IMR-90 (cell line): ENCODE data around the gene GTF2H4. TPM values are rescaled to one million over a fixed set of nuclear protein-coding genes. Genes with fewer than 3 reads are reported as not detected.
A peak's percentile ranks its signal among the peaks of the same experiment; 100 is the strongest.

Experiments
- ATAC-seq: fragments of 200-7000 bp; cut with Tn5 transposase; 2 replicates; pipeline ENCODE4 v1.9.1; 2020; ENCODE audit warnings: low read depth, mild to moderate bottlenecking, moderate library complexity
- BruUV-seq: library from RNA; stranded (reverse); fragments of 400-500 nt; replicated peaks from 2 replicates; lab custom pipeline; 2021; lab: Mats Ljungman, UMichigan
- CTCF ChIA-PET: fragments of 300-600 bp; formaldehyde crosslinking; extraction: SDS; loops from one replicate; lab custom pipeline; 2021; ENCODE audit warnings: antibody characterized with exemption; lab: Yijun Ruan, JAX
- POLR2A ChIA-PET: fragments of 300-600 bp; sonication (Branson Sonifier 250); formaldehyde crosslinking; loops from one replicate; lab custom pipeline; 2022; ENCODE audit warnings: antibody characterized with exemption; ENCODE audit not compliant: unreplicated experiment; lab: Charles Lee
- DNase-seq: peaks from one replicate; pipeline ENCODE4 v3.0.0; 2013
- H2AFZ ChIP-seq: replicated peaks from 2 replicates; pipeline ENCODE3; 2013; ENCODE audit warnings: low read length, mild to moderate bottlenecking; ENCODE audit not compliant: poor library complexity
- H2AK5ac ChIP-seq: 2 replicates; pipeline ENCODE4 v1.6.1; 2013; ENCODE audit warnings: low read depth, low read length, inconsistent platforms
- H2AK9ac ChIP-seq: replicated peaks from 2 replicates; pipeline ENCODE3; 2013; ENCODE audit warnings: mild to moderate bottlenecking, low read depth, low read length, moderate library complexity; ENCODE audit not compliant: poor library complexity
- H2BK120ac ChIP-seq: 2 replicates; pipeline ENCODE4 v1.6.1; 2013; ENCODE audit warnings: low read depth, low read length, inconsistent platforms
- H2BK15ac ChIP-seq: 3 replicates; pipeline ENCODE4 v1.6.1; 2013; ENCODE audit warnings: low read depth, low read length, inconsistent platforms
- H2BK20ac ChIP-seq: 2 replicates; pipeline ENCODE4 v1.6.1; 2013; ENCODE audit warnings: low read depth, mild to moderate bottlenecking, inconsistent platforms, low read length, moderate library complexity
- H2BK5ac ChIP-seq: 2 replicates; pipeline ENCODE4 v1.6.1; 2013; ENCODE audit warnings: mild to moderate bottlenecking, low read depth, low read length, inconsistent platforms; ENCODE audit not compliant: poor library complexity, severe bottlenecking
- H3K14ac ChIP-seq: replicated peaks from 2 replicates; pipeline ENCODE4 v1.6.1; 2013; ENCODE audit warnings: low read depth, low read length, inconsistent platforms
- H3K18ac ChIP-seq: 2 replicates; pipeline ENCODE4 v1.6.1; 2013; ENCODE audit warnings: low read depth, low read length, control low read depth
- H3K23ac ChIP-seq: 2 replicates; pipeline ENCODE4 v1.6.1; 2013; ENCODE audit warnings: low read depth, low read length, inconsistent platforms
- H3K27ac ChIP-seq: 2 replicates; pipeline ENCODE4 v1.5.1; 2013; ENCODE audit warnings: mild to moderate bottlenecking, control low read depth, low read length; ENCODE audit not compliant: insufficient read depth
- H3K27me3 ChIP-seq: 2 replicates; pipeline ENCODE4 v1.6.1; 2013; ENCODE audit warnings: low read length; ENCODE audit not compliant: control insufficient read depth, insufficient read depth
- H3K36me3 ChIP-seq: 2 replicates; pipeline ENCODE4 v1.6.1; 2013; ENCODE audit warnings: low read length, mixed read lengths; ENCODE audit not compliant: control insufficient read depth, insufficient read depth
- H3K4ac ChIP-seq: 2 replicates; pipeline ENCODE4 v1.6.1; 2013; ENCODE audit warnings: low read depth, low read length, inconsistent platforms
- H3K4me1 ChIP-seq: 2 replicates; pipeline ENCODE4 v1.6.1; 2013; ENCODE audit warnings: low read length, mixed read lengths; ENCODE audit not compliant: control insufficient read depth, insufficient read depth
- H3K4me2 ChIP-seq: 2 replicates; pipeline ENCODE4 v1.6.1; 2013; ENCODE audit warnings: low read depth, mild to moderate bottlenecking, control low read depth, low read length, moderate library complexity
- H3K4me3 ChIP-seq: 2 replicates; pipeline ENCODE4 v1.5.1; 2013; ENCODE audit warnings: low read depth, mild to moderate bottlenecking, control low read depth, low read length, moderate library complexity; ENCODE audit not compliant: insufficient read depth
- H3K56ac ChIP-seq: 2 replicates; pipeline ENCODE4 v1.6.1; 2013; ENCODE audit warnings: low read length, inconsistent platforms; ENCODE audit not compliant: insufficient read depth; ENCODE audit errors: extremely low read depth
- H3K79me1 ChIP-seq, 2 experiments: 2 replicates each; pipeline ENCODE4 v1.6.1; 2013; ENCODE audit warnings: low read length in 2 of 2, inconsistent platforms in 1 of 2, low read depth in 1 of 2
- H3K9ac ChIP-seq: 2 replicates; pipeline ENCODE4 v1.6.1; 2013; ENCODE audit warnings: low read depth, low read length, control low read depth
- H3K9me1 ChIP-seq: 2 replicates; pipeline ENCODE4 v1.6.1; 2013; ENCODE audit warnings: low read length, inconsistent platforms; ENCODE audit not compliant: insufficient read depth
- H3K9me3 ChIP-seq: 2 replicates; pipeline ENCODE4 v1.6.1; 2013; ENCODE audit warnings: low read length; ENCODE audit not compliant: control insufficient read depth, insufficient read depth
- H4K20me1 ChIP-seq: 2 replicates; pipeline ENCODE4 v1.6.1; 2013; ENCODE audit warnings: low read length, inconsistent platforms; ENCODE audit not compliant: insufficient read depth
- H4K5ac ChIP-seq: 2 replicates; pipeline ENCODE4 v1.6.1; 2013; ENCODE audit warnings: mild to moderate bottlenecking, low read depth, low read length, control low read depth
- H4K8ac ChIP-seq, 2 experiments: 2 replicates each; pipeline ENCODE4 v1.6.1; 2013; ENCODE audit warnings: low read depth in 2 of 2, low read length in 2 of 2, control low read depth in 1 of 2, inconsistent platforms in 1 of 2
- H4K91ac ChIP-seq: 2 replicates; pipeline ENCODE4 v1.6.1; 2013; ENCODE audit warnings: low read depth, low read length, inconsistent platforms; ENCODE audit not compliant: insufficient read depth
- CHD1 ChIP-seq: IDR thresholded peaks from 2 replicates; pipeline ENCODE4 v1.6.1; 2012; ENCODE audit warnings: low read depth, low read length, improper control_type of control experiment
- FOS ChIP-seq: fragments of 150-350 bp; IDR thresholded peaks from 2 replicates; pipeline ENCODE4 v1.6.1; 2016; ENCODE audit warnings: low read depth, low read length
- MAZ ChIP-seq: IDR thresholded peaks from 2 replicates; pipeline ENCODE4 v1.6.1; 2012; ENCODE audit warnings: low read depth, mild to moderate bottlenecking, low read length, improper control_type of control experiment, moderate library complexity, borderline replicate concordance
- SMC3 ChIP-seq: fragments of 150-350 bp; IDR thresholded peaks from 2 replicates; pipeline ENCODE4 v1.6.1; 2016; ENCODE audit warnings: low read depth, mild to moderate bottlenecking, antibody characterized with exemption, low read length, moderate library complexity
- WGBS, 2 experiments: methylation state at CpG; one replicate each; pipeline versions ENCODE4 v1.1.5 to v1.1.7; 2013; ENCODE audit warnings: missing lambda C conversion rate in 2 of 2; ENCODE audit not compliant: insufficient read length in 1 of 2; ENCODE audit errors: extremely low coverage in 2 of 2; 5-methylcytosine and 5-hydroxymethylcytosine counted together
- dilution Hi-C: fragments of 300-500 bp; cut with HindIII; formaldehyde crosslinking; loops from one replicate; pipeline ENCODE4 v1.14.3; 2018; ENCODE audit warnings: low sequenced_read_pairs; ENCODE audit not compliant: unreplicated experiment
- in situ Hi-C: fragments of 300-500 bp; cut with MboI; formaldehyde crosslinking; loops from 3 replicates; pipeline ENCODE4 v1.14.3; 2019; ENCODE audit warnings: low sequenced_read_pairs, inconsistent platforms, mixed read lengths
- intact Hi-C: fragments of 100-400 bp; cut with micrococcal nuclease; formaldehyde crosslinking; loops from 2 replicates; pipeline ENCODE4 v1.10.0; 2022
- polyA plus RNA-seq, 3 experiments: library from polyadenylated mRNA; depleted of rRNA; stranded (reverse); fragments of >200 nt; gene quantifications; 2 replicates each; pipeline ENCODE4 v1.2.3, GENCODE V29; 2012; ENCODE audit warnings: low replicate concordance in 1 of 3
- total RNA-seq: library from RNA; depleted of rRNA; stranded (reverse); fragments of >200 nt; gene quantifications from 2 replicates; pipeline ENCODE4 v1.2.3, GENCODE V29; 2012

GTF2H4 gene
- total and polyA plus RNA-seq, 2 of the 4 experiments (the other 2 are of a cell fraction): 13.4 to 30.8 TPM

DNA sequence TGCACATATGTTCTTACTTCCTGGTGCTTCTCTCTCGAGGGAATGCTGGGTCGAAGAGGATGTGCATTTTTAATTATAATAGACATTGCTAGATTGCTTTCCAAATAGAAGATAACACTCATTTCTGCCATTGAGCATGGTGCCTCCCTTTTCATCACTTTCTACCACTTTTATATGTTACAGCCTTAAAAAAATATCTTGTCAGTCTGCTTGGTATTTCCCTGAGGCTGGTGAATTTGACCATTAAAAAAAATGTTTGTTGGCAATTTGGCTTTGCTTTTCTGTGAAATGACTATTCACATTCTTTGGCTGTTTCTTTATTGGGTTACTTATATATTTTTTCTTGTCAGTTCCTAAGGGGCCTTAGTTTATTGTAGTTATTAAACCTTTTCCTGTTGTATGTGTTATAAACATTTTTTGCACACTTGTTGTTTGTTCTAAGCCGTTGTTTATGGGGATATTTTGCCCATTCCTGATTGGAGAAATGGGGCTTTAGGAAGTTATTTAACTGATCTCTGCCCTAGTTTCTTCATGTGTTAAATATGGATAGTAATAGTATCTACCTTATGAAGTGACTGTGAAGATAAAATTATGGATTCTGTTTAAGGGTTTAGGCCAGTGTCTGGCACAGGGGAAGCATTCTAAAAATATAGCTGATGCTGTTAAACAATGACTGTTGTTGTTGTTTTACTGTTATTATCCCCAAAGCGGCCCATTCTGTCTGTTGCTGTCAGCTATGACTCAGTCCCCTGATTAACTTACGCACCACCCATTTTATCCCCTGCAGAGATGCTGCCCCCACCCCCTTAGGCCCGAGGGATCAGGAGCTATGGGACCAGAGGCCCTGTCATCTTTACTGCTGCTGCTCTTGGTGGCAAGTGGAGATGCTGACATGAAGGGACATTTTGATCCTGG, 19.8 kb upstream of the GTF2H4 start:
- Histone ChIP-seq H4K5ac (no peak overlapping the region), H3K9ac (no peak overlapping the region), H4K8ac (no peak overlapping the region), H3K9me1 (peaks cover 9% of the 10 kb centered on the region; the same call in 1 of the 2 replicates), H2BK5ac (peak overlapping the region; percentile 6), H2AK9ac (peak overlapping the region; percentile 18), H2AFZ (no peak overlapping the region), H3K18ac (no peak overlapping the region), H3K4me3 (no peak overlapping the region), H2BK15ac (no peak overlapping the region), H3K4me1 (peaks cover 31% of the 10 kb centered on the region), H2BK120ac (no peak overlapping the region; the same call in 1 of the 2 replicates), H3K4me2 (0 out of 2 replicates have a peak overlapping the region, but pooled peaks have one; percentile 5), H2AK5ac (peak overlapping the region; percentile 70; the same call in 1 of the 2 replicates), H3K4ac (no peak overlapping the region), H3K27me3 (no peaks in the 10 kb centered on the region), H4K20me1 (no peaks in the 10 kb centered on the region; the same call in 1 of the 2 replicates), H3K79me1 (peaks cover 25 to 57% of the 10 kb centered on the region in 2 experiments), H2BK20ac (no peak overlapping the region), H3K36me3 (peaks cover 29% of the 10 kb centered on the region), H3K56ac (no peak overlapping the region), H3K9me3 (no peaks in the 10 kb centered on the region), H3K14ac (no peak overlapping the region), H3K23ac (no peak overlapping the region), H3K27ac (no peak overlapping the region; the same call in 1 of the 2 replicates), H4K91ac (no peak overlapping the region)
- ChIA-PET CTCF (interaction anchor here (0.6 kb wide), 1 partner anchor 192 kb away, joined by 4 read pairs; no protein-coding TSS in a partner anchor), POLR2A (interaction anchor here (0.5 to 0.7 kb wide), 3 partner anchors 14 to 250 kb away, joined by 3 to 4 read pairs (median 3); no protein-coding TSS in a partner anchor)
- DNase-seq (peak; percentile 58), ATAC-seq (peak; percentile 6; the same call in 1 of the 2 replicates)
- no TSS peak for BruUV-seq
- intact Hi-C loops (no loop called here), in situ Hi-C loops (no loop called here), dilution Hi-C loops (no loop called here)
- no CpG with 5 or more reads among the region's 6 CpGs for WGBS, 2 experiments
- TF ChIP-seq SMC3: no peak
- TF ChIP-seq CHD1: no peak
- TF ChIP-seq FOS: peak; percentile 63; the same call in 1 of the 2 replicates
- 0 out of 2 replicates have a peak, but pooled peaks have one; percentile 30 for TF ChIP-seq MAZ
